ENCODE measurements around the gene CHI3L1.

Gene CHI3L1

GRCh38 chr1:203148127-203148526 lies 38.4 kb downstream of the CHI3L1 start:
- H2AK5ac ChIP-seq (ENCODE audit: low read length) = no peak overlapping the region
- no peaks in the 10 kb centered on the region for H3K36me3 ChIP-seq (ENCODE audit: control insufficient read depth, insufficient read depth, low read length)
- H3K27ac ChIP-seq (ENCODE audit: low read depth, low read length) = no peak overlapping the region
- H3K79me2 ChIP-seq (ENCODE audit: control insufficient read depth, insufficient read depth, low read length) = no peaks in the 10 kb centered on the region
- no peak overlapping the region for H3K18ac ChIP-seq (ENCODE audit: low read length)
- H3K23ac ChIP-seq (ENCODE audit: low read length) = no peak overlapping the region
- H3K4me3 ChIP-seq (ENCODE audit: low read length) = no peak overlapping the region
- H2BK5ac ChIP-seq (ENCODE audit: low read length) = peak overlapping the region; percentile 38
- no peaks in the 10 kb centered on the region for H3K27me3 ChIP-seq (ENCODE audit: insufficient read depth, low read length, poor library complexity)
- H3K4me1 ChIP-seq (ENCODE audit: control insufficient read depth, low read depth, low read length) = peaks cover 34% of the 10 kb centered on the region
- H3K79me1 ChIP-seq (ENCODE audit: low read length) = peaks cover 7% of the 10 kb centered on the region
- DNase-seq = peak; percentile 70
- no peak overlapping the region for H4K5ac ChIP-seq (ENCODE audit: low read length)
- no CpG with 5 or more reads among the region's 5 CpGs for WGBS (ENCODE audit: extremely low coverage, insufficient coverage, low lambda C conversion rate)
- H3K56ac ChIP-seq (ENCODE audit: low read length) = peak overlapping the region; percentile 60
- no peak overlapping the region for H3K4me2 ChIP-seq (ENCODE audit: low read length)
- no peak overlapping the region for H4K8ac ChIP-seq (ENCODE audit: low read depth, low read length)
- H2BK120ac ChIP-seq (ENCODE audit: low read depth, low read length) = no peak overlapping the region
- H3K9ac ChIP-seq (ENCODE audit: low read length) = no peak overlapping the region
- H3K4ac ChIP-seq (ENCODE audit: low read depth, low read length) = no peak overlapping the region
- H2BK15ac ChIP-seq (replicated peaks; ENCODE audit: low read depth) = no peak overlapping the region

- H3K18ac ChIP-seq (ENCODE audit: low read length) = no peak overlapping the region
- WGBS (ENCODE audit: extremely low coverage, insufficient coverage, low lambda C conversion rate) = no CpG with 5 or more reads among the region's 5 CpGs
- no peak overlapping the region for H4K5ac ChIP-seq (ENCODE audit: low read length)
- H3K27ac ChIP-seq (ENCODE audit: low read depth, low read length) = peak overlapping the region; percentile 28
- peaks cover 32% of the 10 kb centered on the region for H3K4me1 ChIP-seq (ENCODE audit: control insufficient read depth, low read depth, low read length)
- no peak overlapping the region for H4K8ac ChIP-seq (ENCODE audit: low read depth, low read length)
- H3K36me3 ChIP-seq (ENCODE audit: control insufficient read depth, insufficient read depth, low read length) = no peaks in the 10 kb centered on the region
- H3K79me1 ChIP-seq (ENCODE audit: low read length) = peaks cover 7% of the 10 kb centered on the region
- H2AK5ac ChIP-seq (ENCODE audit: low read length) = no peak overlapping the region
- H3K4me2 ChIP-seq (ENCODE audit: low read length) = no peak overlapping the region
- no peaks in the 10 kb centered on the region for H3K79me2 ChIP-seq (ENCODE audit: control insufficient read depth, insufficient read depth, low read length)
- no peak overlapping the region for H3K4me3 ChIP-seq (ENCODE audit: low read length)
- no peaks in the 10 kb centered on the region for H3K27me3 ChIP-seq (ENCODE audit: insufficient read depth, low read length, poor library complexity)
- H3K4ac ChIP-seq (ENCODE audit: low read depth, low read length) = peak overlapping the region; percentile 2
- no peak overlapping the region for H3K9ac ChIP-seq (ENCODE audit: low read length)
- no peak for DNase-seq
- H2BK5ac ChIP-seq (ENCODE audit: low read length) = peak overlapping the region; percentile 48
- H2BK15ac ChIP-seq (replicated peaks; ENCODE audit: low read depth) = no peak overlapping the region
- H2BK120ac ChIP-seq (ENCODE audit: low read depth, low read length) = no peak overlapping the region
- H3K56ac ChIP-seq (ENCODE audit: low read length) = peak overlapping the region; percentile 76
- no peak overlapping the region for H3K23ac ChIP-seq (ENCODE audit: low read length)
Observed at GRCh38 chr1:203147376-203147775, 39.1 kb downstream of the CHI3L1 start.

GRCh38 chr1:203146537-203146936 lies 40.0 kb downstream of the CHI3L1 start:
- no peak overlapping the region for H3K18ac ChIP-seq (ENCODE audit: low read length)
- H3K4me1 ChIP-seq (ENCODE audit: control insufficient read depth, low read depth, low read length) = peaks cover 30% of the 10 kb centered on the region
- no peak for DNase-seq
- peak overlapping the region; percentile 54 for H2AK5ac ChIP-seq (ENCODE audit: low read length)
- no CpG with 5 or more reads among the region's 7 CpGs for WGBS (ENCODE audit: extremely low coverage, insufficient coverage, low lambda C conversion rate)
- H3K79me1 ChIP-seq (ENCODE audit: low read length) = peaks cover 9% of the 10 kb centered on the region
- H4K5ac ChIP-seq (ENCODE audit: low read length) = no peak overlapping the region
- no peak overlapping the region for H3K4me2 ChIP-seq (ENCODE audit: low read length)
- no peak overlapping the region for H3K23ac ChIP-seq (ENCODE audit: low read length)
- H3K4ac ChIP-seq (ENCODE audit: low read depth, low read length) = no peak overlapping the region
- H2BK120ac ChIP-seq (ENCODE audit: low read depth, low read length) = no peak overlapping the region
- H2BK15ac ChIP-seq (replicated peaks; ENCODE audit: low read depth) = no peak overlapping the region
- no peak overlapping the region for H2BK5ac ChIP-seq (ENCODE audit: low read length)
- H3K9ac ChIP-seq (ENCODE audit: low read length) = no peak overlapping the region
- no peak overlapping the region for H3K4me3 ChIP-seq (ENCODE audit: low read length)
- H3K27ac ChIP-seq (ENCODE audit: low read depth, low read length) = no peak overlapping the region
- H3K56ac ChIP-seq (ENCODE audit: low read length) = peak overlapping the region; percentile 76
- no peaks in the 10 kb centered on the region for H3K36me3 ChIP-seq (ENCODE audit: control insufficient read depth, insufficient read depth, low read length)
- H4K8ac ChIP-seq (ENCODE audit: low read depth, low read length) = no peak overlapping the region
- H3K27me3 ChIP-seq (ENCODE audit: insufficient read depth, low read length, poor library complexity) = no peaks in the 10 kb centered on the region
- H3K79me2 ChIP-seq (ENCODE audit: control insufficient read depth, insufficient read depth, low read length) = no peaks in the 10 kb centered on the region

- no peak overlapping the region for H3K23ac ChIP-seq (ENCODE audit: low read length)
- no peaks in the 10 kb centered on the region for H3K79me2 ChIP-seq (ENCODE audit: control insufficient read depth, insufficient read depth, low read length)
- H3K36me3 ChIP-seq (ENCODE audit: control insufficient read depth, insufficient read depth, low read length) = no peaks in the 10 kb centered on the region
- no peak overlapping the region for H2BK5ac ChIP-seq (ENCODE audit: low read length)
- no CpG with 5 or more reads among the region's 2 CpGs for WGBS (ENCODE audit: extremely low coverage, insufficient coverage, low lambda C conversion rate)
- no peak overlapping the region for H2AK5ac ChIP-seq (ENCODE audit: low read length)
- H3K79me1 ChIP-seq (ENCODE audit: low read length) = peaks cover 9% of the 10 kb centered on the region
- no peaks in the 10 kb centered on the region for H3K27me3 ChIP-seq (ENCODE audit: insufficient read depth, low read length, poor library complexity)
- H3K4ac ChIP-seq (ENCODE audit: low read depth, low read length) = no peak overlapping the region
- peak overlapping the region; percentile 30 for H3K56ac ChIP-seq (ENCODE audit: low read length)
- H3K27ac ChIP-seq (ENCODE audit: low read depth, low read length) = no peak overlapping the region
- no peak overlapping the region for H4K5ac ChIP-seq (ENCODE audit: low read length)
- no peak overlapping the region for H3K4me3 ChIP-seq (ENCODE audit: low read length)
- no peak overlapping the region for H4K8ac ChIP-seq (ENCODE audit: low read depth, low read length)
- H2BK120ac ChIP-seq (ENCODE audit: low read depth, low read length) = no peak overlapping the region
- no peak overlapping the region for H3K9ac ChIP-seq (ENCODE audit: low read length)
- no peak overlapping the region for H3K18ac ChIP-seq (ENCODE audit: low read length)
- DNase-seq = no peak
- H3K4me2 ChIP-seq (ENCODE audit: low read length) = no peak overlapping the region
- H2BK15ac ChIP-seq (replicated peaks; ENCODE audit: low read depth) = no peak overlapping the region
- H3K4me1 ChIP-seq (ENCODE audit: control insufficient read depth, low read depth, low read length) = peaks cover 28% of the 10 kb centered on the region
Observed at GRCh38 chr1:203146042-203146369, 40.5 kb downstream of the CHI3L1 start.

GRCh38 chr1:203145321-203146041 lies 41.0 kb downstream of the CHI3L1 start:
- Histone ChIP-seq H3K9ac (ENCODE audit: low read length) (no peak overlapping the region), H3K4me1 (ENCODE audit: control insufficient read depth, low read depth, low read length) (peaks cover 26% of the 10 kb centered on the region), H3K56ac (ENCODE audit: low read length) (peak overlapping the region; percentile 30), H3K79me1 (ENCODE audit: low read length) (peaks cover 9% of the 10 kb centered on the region), H3K4ac (ENCODE audit: low read depth, low read length) (no peak overlapping the region), H3K4me3 (ENCODE audit: low read length) (no peak overlapping the region), H3K18ac (ENCODE audit: low read length) (no peak overlapping the region), H3K36me3 (ENCODE audit: control insufficient read depth, insufficient read depth, low read length) (no peaks in the 10 kb centered on the region), H3K27ac (ENCODE audit: low read depth, low read length) (no peak overlapping the region), H2AK5ac (ENCODE audit: low read length) (no peak overlapping the region), H3K4me2 (ENCODE audit: low read length) (no peak overlapping the region), H3K79me2 (ENCODE audit: control insufficient read depth, insufficient read depth, low read length) (no peaks in the 10 kb centered on the region), H4K5ac (ENCODE audit: low read length) (no peak overlapping the region), H2BK5ac (ENCODE audit: low read length) (no peak overlapping the region), H2BK120ac (ENCODE audit: low read depth, low read length) (no peak overlapping the region), H3K27me3 (ENCODE audit: insufficient read depth, low read length, poor library complexity) (no peaks in the 10 kb centered on the region), H3K23ac (ENCODE audit: low read length) (no peak overlapping the region), H4K8ac (ENCODE audit: low read depth, low read length) (no peak overlapping the region), H2BK15ac (replicated peaks; ENCODE audit: low read depth) (no peak overlapping the region)
- no CpG with 5 or more reads among the region's 13 CpGs for WGBS (ENCODE audit: extremely low coverage, insufficient coverage, low lambda C conversion rate)
- no peak for DNase-seq

GRCh38 chr1:203144661-203145060 lies 41.8 kb downstream of the CHI3L1 start:
- no peak overlapping the region for H4K5ac ChIP-seq (ENCODE audit: low read length)
- H3K36me3 ChIP-seq (ENCODE audit: control insufficient read depth, insufficient read depth, low read length) = no peaks in the 10 kb centered on the region
- no peak overlapping the region for H3K4me2 ChIP-seq (ENCODE audit: low read length)
- no peak overlapping the region for H2BK5ac ChIP-seq (ENCODE audit: low read length)
- H2AK5ac ChIP-seq (ENCODE audit: low read length) = peak overlapping the region; percentile 22
- no peak overlapping the region for H4K8ac ChIP-seq (ENCODE audit: low read depth, low read length)
- peaks cover 7% of the 10 kb centered on the region for H3K79me1 ChIP-seq (ENCODE audit: low read length)
- no peak overlapping the region for H2BK120ac ChIP-seq (ENCODE audit: low read depth, low read length)
- no peak overlapping the region for H3K18ac ChIP-seq (ENCODE audit: low read length)
- H3K4ac ChIP-seq (ENCODE audit: low read depth, low read length) = no peak overlapping the region
- H3K4me1 ChIP-seq (ENCODE audit: control insufficient read depth, low read depth, low read length) = peaks cover 23% of the 10 kb centered on the region
- H3K4me3 ChIP-seq (ENCODE audit: low read length) = no peak overlapping the region
- no peak overlapping the region for H3K56ac ChIP-seq (ENCODE audit: low read length)
- no peak overlapping the region for H2BK15ac ChIP-seq (replicated peaks; ENCODE audit: low read depth)
- H3K9ac ChIP-seq (ENCODE audit: low read length) = no peak overlapping the region
- no peaks in the 10 kb centered on the region for H3K27me3 ChIP-seq (ENCODE audit: insufficient read depth, low read length, poor library complexity)
- H3K23ac ChIP-seq (ENCODE audit: low read length) = no peak overlapping the region
- no peak overlapping the region for H3K27ac ChIP-seq (ENCODE audit: low read depth, low read length)
- no peaks in the 10 kb centered on the region for H3K79me2 ChIP-seq (ENCODE audit: control insufficient read depth, insufficient read depth, low read length)
- no CpG with 5 or more reads among the region's 6 CpGs for whole genome bisulfite sequencing (ENCODE audit: extremely low coverage, insufficient coverage, low lambda C conversion rate)
- no peak for DNase-seq
